Measurements from ENCODE around the gene CUL3.
A peak's percentile ranks its signal among the peaks of the same experiment; 100 is the strongest.

GRCh38 chr2:224585211-224586088 is at the start of gene CUL3:
- TF ChIP-seq CTCF (IDR thresholded peaks at IDR 0.05 in 2 of 3, conservative IDR thresholded peaks at IDR 0.05 in 1 of 3; ENCODE audit: borderline replicate concordance in 1 of 3, insufficient read depth in 1 of 3, low read depth in 2 of 3, low read length in 2 of 3) (no peak), EZH2 (IDR thresholded peaks at IDR 0.05) (no peak), SIN3A (IDR thresholded peaks at IDR 0.05; ENCODE audit: low read depth) (peak; percentile 21), POLR2A (IDR thresholded peaks at IDR 0.05; ENCODE audit: borderline replicate concordance, extremely low read depth, insufficient read depth, insufficient read length) (peak; percentile 90), ZFX (IDR thresholded peaks at IDR 0.05) (no peak), REST (IDR thresholded peaks at IDR 0.05; ENCODE audit: low read depth) (no peak), EZH2phosphoT487 (IDR thresholded peaks at IDR 0.05; ENCODE audit: borderline replicate concordance) (no peak), CEBPB (IDR thresholded peaks at IDR 0.05; ENCODE audit: low read depth) (no peak), ZNF274 (IDR thresholded peaks at IDR 0.05; ENCODE audit: low read depth, low read length) (no peak), POLR2AphosphoS5 (IDR thresholded peaks at IDR 0.05; ENCODE audit: low read depth, low read length) (peak; percentile 79), YY1 (IDR thresholded peaks at IDR 0.05; ENCODE audit: extremely low read depth, insufficient replicate concordance, low read depth, low read length) (no peak)
